Vagina (tissue), 2 donors: ENCODE results near the gene PRTG.

ENCODE experiments used
- POLR2A ChIP-seq, 2 donors: fragments of 450-650 bp; IDR thresholded peaks; one replicate each; pipeline ENCODE4 v1.6.1; 2017; ENCODE audit warnings: antibody characterized with exemption in 2 of 2, mild to moderate bottlenecking in 2 of 2, moderate library complexity in 2 of 2
- POLR2AphosphoS5 ChIP-seq, 2 donors: sonication (generic); formaldehyde crosslinking; IDR thresholded peaks; one replicate each; pipeline ENCODE4 v1.9.0; 2017; ENCODE audit warnings: antibody characterized with exemption in 2 of 2, mild to moderate bottlenecking in 2 of 2, low read depth in 1 of 2; ENCODE audit not compliant: insufficient read depth in 1 of 2
- TF ChIP-seq, protein P1 (sequence below), 3 experiments: fragments of 450-650 bp in 2 of 3; fragments of 200-600 bp in 1 of 3; sonication (generic) in 1 of 3; IDR thresholded peaks; one replicate each; pipeline ENCODE4 v1.5.1; 2017 to 2019; ENCODE audit warnings: antibody characterized with exemption in 3 of 3, mild to moderate bottlenecking in 2 of 3, moderate library complexity in 2 of 3

GRCh38 chr15:55633731-55634130, 109.2 kb downstream of the PRTG start:
- TF ChIP-seq POLR2A (IDR thresholded peaks at IDR 0.05) = no peak
- TF ChIP-seq, protein P1, sequence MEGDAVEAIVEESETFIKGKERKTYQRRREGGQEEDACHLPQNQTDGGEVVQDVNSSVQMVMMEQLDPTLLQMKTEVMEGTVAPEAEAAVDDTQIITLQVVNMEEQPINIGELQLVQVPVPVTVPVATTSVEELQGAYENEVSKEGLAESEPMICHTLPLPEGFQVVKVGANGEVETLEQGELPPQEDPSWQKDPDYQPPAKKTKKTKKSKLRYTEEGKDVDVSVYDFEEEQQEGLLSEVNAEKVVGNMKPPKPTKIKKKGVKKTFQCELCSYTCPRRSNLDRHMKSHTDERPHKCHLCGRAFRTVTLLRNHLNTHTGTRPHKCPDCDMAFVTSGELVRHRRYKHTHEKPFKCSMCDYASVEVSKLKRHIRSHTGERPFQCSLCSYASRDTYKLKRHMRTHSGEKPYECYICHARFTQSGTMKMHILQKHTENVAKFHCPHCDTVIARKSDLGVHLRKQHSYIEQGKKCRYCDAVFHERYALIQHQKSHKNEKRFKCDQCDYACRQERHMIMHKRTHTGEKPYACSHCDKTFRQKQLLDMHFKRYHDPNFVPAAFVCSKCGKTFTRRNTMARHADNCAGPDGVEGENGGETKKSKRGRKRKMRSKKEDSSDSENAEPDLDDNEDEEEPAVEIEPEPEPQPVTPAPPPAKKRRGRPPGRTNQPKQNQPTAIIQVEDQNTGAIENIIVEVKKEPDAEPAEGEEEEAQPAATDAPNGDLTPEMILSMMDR (IDR thresholded peaks at IDR 0.05) = no peak
- no peak for TF ChIP-seq POLR2AphosphoS5 (IDR thresholded peaks at IDR 0.05; ENCODE audit: insufficient read depth in 1 of 2, low read depth in 1 of 2)
